Hematopoietic multipotent progenitor cell treated with erythropoietin and hydrocortisone succinate and interleukin-3 and kit ligand, for 8 days (in vitro differentiated cells): ENCODE results near the gene CTBP2.

Source experiments
- DNase-seq: peaks from one replicate; pipeline ENCODE4 v3.0.0-alpha.2; 2015

The CTBP2 gene

GRCh38 chr10:125003146-125003900, 157.0 kb downstream of the CTBP2 start:
- DNase-seq: no peak

GRCh38 chr10:125002423-125003145, 157.8 kb downstream of the CTBP2 start:
- DNase-seq: no peak

- no peak for DNase-seq
These were observed 158.3 kb downstream of the CTBP2 start for GRCh38 chr10:125002047-125002422.

GRCh38 chr10:125001313-125002046, 158.9 kb downstream of the CTBP2 start:
- DNase-seq: no peak

GRCh38 chr10:125000366-125001312, 159.7 kb downstream of the CTBP2 start:
- DNase-seq: no peak

- no peak for DNase-seq
These were observed 160.7 kb downstream of the CTBP2 start for GRCh38 chr10:124999433-125000365.

- no peak for DNase-seq
These were observed 161.6 kb downstream of the CTBP2 start for GRCh38 chr10:124998624-124999291.

GRCh38 chr10:124997771-124998623, 162.4 kb downstream of the CTBP2 start:
- DNase-seq: peak; percentile 49

GRCh38 chr10:124997306-124997705, 163.1 kb downstream of the CTBP2 start:
- DNase-seq: no peak

GRCh38 chr10:124996854-124997215, 163.5 kb downstream of the CTBP2 start:
- no peak for DNase-seq

- DNase-seq: no peak
These were observed 164.1 kb downstream of the CTBP2 start for GRCh38 chr10:124996127-124996853.

- DNase-seq: no peak
These were observed 164.8 kb downstream of the CTBP2 start for GRCh38 chr10:124995605-124996004.

- DNase-seq: no peak
These were observed 165.5 kb downstream of the CTBP2 start for GRCh38 chr10:124994573-124995473.

GRCh38 chr10:124993736-124994451, 166.5 kb downstream of the CTBP2 start:
- DNase-seq: no peak

GRCh38 chr10:124993345-124993708, 167.0 kb downstream of the CTBP2 start:
- no peak for DNase-seq

- peak; percentile 72 for DNase-seq
These were observed 167.7 kb downstream of the CTBP2 start for GRCh38 chr10:124992462-124993344.
